GM12801 (cell line): ENCODE data around the gene GATA2.

ENCODE experiments used
- TF ChIP-seq, protein P1 (sequence below): IDR thresholded peaks from one replicate; pipeline ENCODE4 v1.5.1; 2011; ENCODE audit warnings: control low read depth; ENCODE audit not compliant: insufficient read length; ENCODE audit errors: extremely low read depth

GATA2 gene

DNA sequence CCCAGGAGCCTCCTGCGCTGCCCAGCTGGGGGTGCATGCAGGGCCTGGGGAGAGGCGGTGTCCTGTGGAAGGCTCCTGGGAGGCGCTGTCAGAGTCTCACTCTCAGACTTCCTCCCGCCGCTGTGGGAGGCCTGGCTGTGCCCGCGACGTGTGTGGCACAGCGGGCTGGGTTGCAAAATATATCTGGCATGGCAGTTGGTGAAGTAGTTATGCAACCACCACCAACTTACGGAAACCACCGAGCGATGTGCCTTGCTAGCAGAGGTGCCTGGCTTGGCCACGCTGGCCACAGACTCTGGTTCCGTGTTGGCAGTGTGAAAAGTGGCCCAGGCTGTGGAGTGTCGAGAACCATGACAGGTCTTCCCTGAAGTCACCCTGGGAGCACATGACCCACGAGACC is 30.6 kb upstream of the GATA2 start:
- TF ChIP-seq, protein P1, sequence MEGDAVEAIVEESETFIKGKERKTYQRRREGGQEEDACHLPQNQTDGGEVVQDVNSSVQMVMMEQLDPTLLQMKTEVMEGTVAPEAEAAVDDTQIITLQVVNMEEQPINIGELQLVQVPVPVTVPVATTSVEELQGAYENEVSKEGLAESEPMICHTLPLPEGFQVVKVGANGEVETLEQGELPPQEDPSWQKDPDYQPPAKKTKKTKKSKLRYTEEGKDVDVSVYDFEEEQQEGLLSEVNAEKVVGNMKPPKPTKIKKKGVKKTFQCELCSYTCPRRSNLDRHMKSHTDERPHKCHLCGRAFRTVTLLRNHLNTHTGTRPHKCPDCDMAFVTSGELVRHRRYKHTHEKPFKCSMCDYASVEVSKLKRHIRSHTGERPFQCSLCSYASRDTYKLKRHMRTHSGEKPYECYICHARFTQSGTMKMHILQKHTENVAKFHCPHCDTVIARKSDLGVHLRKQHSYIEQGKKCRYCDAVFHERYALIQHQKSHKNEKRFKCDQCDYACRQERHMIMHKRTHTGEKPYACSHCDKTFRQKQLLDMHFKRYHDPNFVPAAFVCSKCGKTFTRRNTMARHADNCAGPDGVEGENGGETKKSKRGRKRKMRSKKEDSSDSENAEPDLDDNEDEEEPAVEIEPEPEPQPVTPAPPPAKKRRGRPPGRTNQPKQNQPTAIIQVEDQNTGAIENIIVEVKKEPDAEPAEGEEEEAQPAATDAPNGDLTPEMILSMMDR, result no peak

DNA sequence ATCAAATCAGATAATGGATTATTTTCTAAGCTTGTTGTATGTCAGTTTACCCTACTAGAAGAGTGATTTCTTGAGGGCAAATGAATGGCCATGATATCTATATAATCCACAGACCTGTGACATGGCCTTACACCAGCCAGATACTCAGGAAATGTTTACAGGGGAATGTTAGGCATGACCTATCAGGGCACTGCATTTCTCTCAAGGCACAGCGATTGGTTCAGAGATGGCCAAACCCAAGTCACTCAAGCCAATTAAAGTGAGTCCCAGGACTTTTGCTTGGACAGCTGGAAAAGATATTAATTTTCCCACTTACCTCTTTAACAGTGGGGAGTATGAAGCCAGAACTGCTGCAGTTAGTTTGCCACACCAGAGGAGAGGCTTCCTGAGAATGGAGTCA is 28.7 kb upstream of the GATA2 start:
- TF ChIP-seq, protein P1, result no peak

DNA sequence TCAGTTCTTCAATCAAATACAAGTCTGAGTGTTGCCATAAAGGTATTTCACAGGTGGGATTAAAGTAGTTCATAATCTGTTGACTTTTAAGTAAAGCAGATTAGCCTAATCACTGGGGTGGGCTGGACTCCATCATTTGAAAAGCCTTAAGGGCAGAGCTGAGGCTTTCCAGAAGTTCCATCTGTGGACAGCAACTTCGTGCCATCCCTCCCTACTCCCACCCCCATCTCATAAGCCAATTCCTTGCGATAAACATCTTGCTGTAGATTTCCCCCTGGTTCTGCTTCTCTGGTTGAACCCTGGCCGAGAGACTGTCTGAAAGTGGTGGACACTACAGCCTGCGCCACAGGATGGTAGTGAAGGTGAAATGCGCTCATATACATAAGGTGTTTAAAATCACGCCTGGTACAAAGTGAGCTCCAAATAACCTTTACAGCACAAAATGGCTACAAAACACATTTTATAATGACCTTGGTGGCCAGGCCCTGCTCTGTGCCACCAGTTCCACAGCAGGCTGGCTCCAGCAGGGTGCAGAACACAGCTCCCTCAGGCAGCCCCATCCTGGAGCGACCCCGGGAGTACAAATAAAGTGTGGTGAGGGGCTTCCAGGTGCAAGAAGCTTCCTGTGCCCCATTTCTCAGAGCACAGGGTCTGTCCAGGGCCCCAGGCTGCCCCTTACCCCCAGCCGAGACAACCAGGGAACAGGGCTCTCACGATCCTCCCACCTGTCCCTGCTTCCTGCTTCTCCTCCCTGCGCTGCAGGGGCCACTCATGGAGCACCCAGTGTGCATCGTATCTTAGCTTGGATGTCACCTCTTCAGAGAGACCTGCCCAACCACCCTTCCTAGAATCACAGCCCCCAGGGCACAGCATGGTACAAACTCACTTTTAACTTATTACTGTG is 25.8 kb upstream of the GATA2 start:
- TF ChIP-seq, protein P1, result no peak

DNA sequence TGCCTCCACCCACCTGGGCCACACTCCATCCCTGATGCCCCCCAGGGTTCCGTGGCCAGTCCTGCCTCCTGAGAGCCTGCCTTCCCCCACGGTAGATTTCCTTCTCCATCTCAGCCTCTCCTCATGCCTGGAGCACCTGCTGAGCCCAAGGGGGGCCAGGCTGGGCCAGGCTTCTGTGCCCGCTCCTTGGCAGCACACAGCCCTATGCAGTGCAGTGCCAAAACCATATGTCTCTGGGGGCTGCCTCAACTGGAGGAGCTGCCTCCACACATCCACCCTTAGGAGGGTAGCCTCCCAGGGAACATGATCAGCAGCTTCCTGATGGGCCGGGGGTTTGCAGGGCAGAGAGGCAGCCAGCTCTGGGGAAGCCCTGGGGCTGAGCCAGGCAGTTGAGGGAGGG is 24.6 kb upstream of the GATA2 start:
- TF ChIP-seq, protein P1, result no peak

DNA sequence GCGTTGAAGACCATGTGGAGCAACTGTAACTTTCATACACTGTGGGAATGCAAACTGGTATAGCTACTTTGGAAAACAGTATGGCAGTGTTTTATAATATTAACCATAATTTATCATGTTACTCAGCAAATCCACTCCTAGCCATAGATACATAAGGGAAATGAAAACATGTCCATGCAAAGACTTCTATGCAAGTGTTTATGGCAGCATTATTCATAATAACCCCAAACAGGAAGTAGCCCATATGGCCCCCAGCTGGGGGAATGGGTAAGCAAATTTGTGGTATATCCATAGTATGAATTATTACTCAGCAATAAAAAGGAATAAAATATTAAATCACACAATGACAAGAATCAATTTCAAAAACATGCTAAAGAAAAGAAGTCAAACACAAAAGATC is 23.0 kb upstream of the GATA2 start:
- TF ChIP-seq, protein P1, result no peak

- TF ChIP-seq, protein P1, result no peak
Measured at GRCh38 chr3:128508852-128509251, 15.9 kb upstream of the GATA2 start.

DNA sequence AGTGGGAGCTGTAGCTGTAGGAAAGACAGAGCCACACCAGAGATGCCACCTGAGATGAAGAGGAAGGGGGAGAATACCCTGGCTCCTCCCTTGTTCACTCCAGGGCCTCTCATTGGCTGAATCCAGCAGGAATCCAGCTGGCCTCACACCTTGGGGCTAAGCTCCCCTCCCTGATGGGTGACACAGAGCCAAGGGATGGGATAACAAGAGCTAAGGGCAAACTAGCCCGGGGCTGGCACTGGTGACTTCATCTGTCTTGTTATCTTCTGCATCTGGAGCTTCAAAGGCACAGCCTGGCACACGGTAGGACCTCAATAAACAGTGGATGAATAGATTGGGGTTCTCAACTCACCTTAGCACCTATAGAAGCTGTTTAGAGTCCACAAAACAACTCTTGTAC is 13.8 kb upstream of the GATA2 start:
- TF ChIP-seq, protein P1, result no peak
